GM21528 (cell line): ENCODE results near the gene CATSPER4.

Source experiments
- ATAC-seq: cut with Tn5 transposase; IDR thresholded peaks from one replicate; pipeline ENCODE4 v1.9.1; 2021; ENCODE audit warnings: mild to moderate bottlenecking, moderate library complexity; ENCODE audit not compliant: unreplicated experiment, low FRiP score

The CATSPER4 gene

DNA sequence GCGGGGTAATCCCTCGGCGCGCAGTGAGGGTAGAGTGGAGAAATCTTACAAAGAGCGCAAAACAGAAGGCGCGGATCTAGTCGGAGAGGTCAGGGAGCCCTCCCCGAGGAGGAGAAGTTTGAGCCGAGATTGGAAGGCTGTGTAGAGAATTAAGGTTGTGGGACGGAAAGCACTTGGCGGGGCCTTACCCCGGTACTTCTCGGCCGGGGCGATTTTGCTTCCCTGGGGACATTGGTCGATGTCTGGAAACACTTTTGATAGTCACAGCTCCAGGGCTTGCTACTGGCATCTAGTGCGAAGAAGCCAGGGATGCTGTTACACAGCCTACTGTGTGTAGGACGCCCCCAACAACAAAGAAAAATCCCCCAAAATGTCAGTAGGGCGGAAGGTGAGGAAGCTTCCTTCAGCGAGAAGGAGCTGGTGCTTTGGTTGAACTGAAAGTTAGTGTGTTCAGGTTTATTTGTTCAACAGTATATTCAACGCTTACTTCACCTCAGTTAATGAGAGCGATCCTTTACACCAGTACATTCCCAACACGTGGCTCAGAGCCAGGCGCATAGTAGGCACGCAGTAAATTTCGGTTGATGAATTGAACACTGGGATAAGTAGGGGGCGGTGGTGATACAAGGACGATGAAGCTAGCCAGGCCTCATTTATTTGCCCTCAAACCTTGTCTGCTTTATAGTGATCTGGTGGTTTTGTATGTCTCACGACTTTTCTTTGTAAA, 44.4 kb downstream of the CATSPER4 start:
- peak; percentile 7 for ATAC-seq

- ATAC-seq, result no peak
Measured at GRCh38 chr1:26237230-26237966, 47.0 kb downstream of the CATSPER4 start.

DNA sequence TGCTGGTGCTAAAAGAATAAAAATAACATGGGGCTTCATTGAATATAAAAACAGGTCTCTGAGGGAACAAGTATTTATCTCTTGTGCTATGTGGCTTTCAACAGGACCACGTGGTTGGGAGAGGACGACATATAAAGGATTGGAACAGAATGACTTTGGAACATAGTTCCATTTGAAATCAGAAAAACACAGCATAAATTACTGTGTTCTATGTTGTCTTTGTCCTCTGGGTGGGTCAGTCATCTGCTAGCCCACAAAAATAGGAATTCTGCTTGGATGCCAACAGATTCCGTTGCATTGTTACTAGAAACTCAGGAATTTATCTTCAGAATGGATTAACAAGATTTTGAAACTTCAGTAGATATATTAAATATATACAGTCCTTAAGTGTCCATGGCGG, 49.5 kb downstream of the CATSPER4 start:
- no peak for ATAC-seq
